Measurements from ENCODE around the gene VEPH1.

The VEPH1 gene

DNA sequence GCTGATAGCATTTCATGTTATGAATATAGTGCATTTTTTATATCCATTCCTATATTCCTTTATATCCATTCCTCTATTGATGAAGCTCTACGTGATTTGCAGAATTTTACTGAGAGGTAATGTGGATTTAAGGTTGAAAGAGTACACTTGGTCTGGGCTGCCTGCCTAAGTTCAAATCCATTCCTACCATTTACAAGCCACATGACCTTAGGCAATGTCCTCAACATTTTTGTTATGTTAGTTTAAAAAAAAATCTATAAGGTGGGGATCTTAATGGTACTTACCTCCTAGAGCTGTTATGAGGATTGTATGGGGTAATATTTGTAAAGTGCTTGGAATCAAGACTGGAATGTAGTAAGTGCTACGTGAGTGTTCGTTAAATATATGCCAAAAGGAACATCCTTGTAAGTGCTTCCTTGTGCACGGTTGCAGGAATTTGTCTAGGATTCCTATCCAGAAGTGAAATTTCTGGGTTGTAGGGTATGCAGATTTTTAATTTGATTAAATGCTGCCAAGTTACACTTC is 11.2 kb upstream of the VEPH1 start:
- no peaks in the 10 kb centered on the region for H3K36me3 ChIP-seq (ENCODE audit: control insufficient read depth, insufficient read depth, low read length)
- TF ChIP-seq, protein P1, sequence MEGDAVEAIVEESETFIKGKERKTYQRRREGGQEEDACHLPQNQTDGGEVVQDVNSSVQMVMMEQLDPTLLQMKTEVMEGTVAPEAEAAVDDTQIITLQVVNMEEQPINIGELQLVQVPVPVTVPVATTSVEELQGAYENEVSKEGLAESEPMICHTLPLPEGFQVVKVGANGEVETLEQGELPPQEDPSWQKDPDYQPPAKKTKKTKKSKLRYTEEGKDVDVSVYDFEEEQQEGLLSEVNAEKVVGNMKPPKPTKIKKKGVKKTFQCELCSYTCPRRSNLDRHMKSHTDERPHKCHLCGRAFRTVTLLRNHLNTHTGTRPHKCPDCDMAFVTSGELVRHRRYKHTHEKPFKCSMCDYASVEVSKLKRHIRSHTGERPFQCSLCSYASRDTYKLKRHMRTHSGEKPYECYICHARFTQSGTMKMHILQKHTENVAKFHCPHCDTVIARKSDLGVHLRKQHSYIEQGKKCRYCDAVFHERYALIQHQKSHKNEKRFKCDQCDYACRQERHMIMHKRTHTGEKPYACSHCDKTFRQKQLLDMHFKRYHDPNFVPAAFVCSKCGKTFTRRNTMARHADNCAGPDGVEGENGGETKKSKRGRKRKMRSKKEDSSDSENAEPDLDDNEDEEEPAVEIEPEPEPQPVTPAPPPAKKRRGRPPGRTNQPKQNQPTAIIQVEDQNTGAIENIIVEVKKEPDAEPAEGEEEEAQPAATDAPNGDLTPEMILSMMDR (IDR thresholded peaks at IDR 0.05; ENCODE audit: insufficient read depth, low read length, poor library complexity, severe bottlenecking) = no peak
- DNase-seq (ENCODE audit: extremely low read depth, insufficient read length) = no peak
- no peaks in the 10 kb centered on the region for H3K27me3 ChIP-seq (replicated peaks; ENCODE audit: control insufficient read depth, insufficient read depth, low read length)
- no peak overlapping the region for H3K4me3 ChIP-seq (replicated peaks; ENCODE audit: low read depth, low read length)

DNA sequence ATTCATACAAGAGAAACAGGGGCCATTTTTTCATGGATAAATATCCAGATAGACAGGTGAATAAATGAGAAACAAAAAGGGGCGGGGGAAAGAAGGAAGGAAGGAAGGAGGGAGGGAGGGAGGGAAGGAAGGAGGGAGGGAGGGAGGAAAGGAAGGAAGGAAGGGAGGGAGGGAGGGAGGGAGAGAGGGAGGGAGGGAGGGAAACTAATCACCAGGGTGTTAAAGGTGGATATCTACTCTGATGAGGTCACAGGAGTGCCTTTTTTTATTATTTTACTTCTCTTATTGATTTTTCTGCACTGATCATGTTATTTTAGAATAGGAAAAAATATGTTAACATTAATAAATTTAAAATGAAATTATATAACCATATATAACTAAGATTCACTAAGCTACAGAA is 10.4 kb upstream of the VEPH1 start:
- TF ChIP-seq, protein P1 (IDR thresholded peaks at IDR 0.05; ENCODE audit: insufficient read depth, low read length, poor library complexity, severe bottlenecking) = no peak
- H3K4me3 ChIP-seq (replicated peaks; ENCODE audit: low read depth, low read length) = no peak overlapping the region
- DNase-seq (ENCODE audit: extremely low read depth, insufficient read length) = no peak
- H3K27me3 ChIP-seq (replicated peaks; ENCODE audit: control insufficient read depth, insufficient read depth, low read length) = no peaks in the 10 kb centered on the region
- H3K36me3 ChIP-seq (ENCODE audit: control insufficient read depth, insufficient read depth, low read length) = no peaks in the 10 kb centered on the region

DNA sequence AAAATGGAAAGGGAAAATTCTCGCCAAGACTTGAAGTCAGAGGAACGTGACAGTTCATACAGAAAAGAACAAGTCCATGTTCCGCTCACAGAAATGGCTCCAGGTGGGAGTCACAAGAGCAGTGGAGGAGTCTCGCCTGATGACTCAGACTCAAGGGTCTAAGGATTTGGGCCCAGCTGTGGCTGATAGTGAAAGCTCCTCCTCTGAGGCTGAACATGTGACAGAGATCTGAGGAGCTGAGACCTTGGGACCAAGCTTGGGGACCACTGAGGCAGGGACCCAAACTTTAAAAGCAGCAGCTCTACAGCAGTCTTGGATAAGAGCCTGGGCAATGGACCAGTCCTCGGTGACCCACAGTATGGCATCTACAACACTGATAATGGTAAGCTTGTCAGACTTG is 9.3 kb upstream of the VEPH1 start:
- H3K36me3 ChIP-seq (ENCODE audit: control insufficient read depth, insufficient read depth, low read length) = no peaks in the 10 kb centered on the region
- H3K27me3 ChIP-seq (replicated peaks; ENCODE audit: control insufficient read depth, insufficient read depth, low read length) = no peaks in the 10 kb centered on the region
- TF ChIP-seq, protein P1 (IDR thresholded peaks at IDR 0.05; ENCODE audit: insufficient read depth, low read length, poor library complexity, severe bottlenecking) = no peak
- H3K4me3 ChIP-seq (replicated peaks; ENCODE audit: low read depth, low read length) = no peak overlapping the region
- no peak for DNase-seq (ENCODE audit: extremely low read depth, insufficient read length)

GRCh38 chr3:157508461-157508860 is 5.2 kb upstream of the VEPH1 start:
- H3K27me3 ChIP-seq (replicated peaks; ENCODE audit: control insufficient read depth, insufficient read depth, low read length) = no peaks in the 10 kb centered on the region
- H3K4me3 ChIP-seq (replicated peaks; ENCODE audit: low read depth, low read length) = no peak overlapping the region
- no peaks in the 10 kb centered on the region for H3K36me3 ChIP-seq (ENCODE audit: control insufficient read depth, insufficient read depth, low read length)
- TF ChIP-seq, protein P1 (IDR thresholded peaks at IDR 0.05; ENCODE audit: insufficient read depth, low read length, poor library complexity, severe bottlenecking) = no peak
- DNase-seq (ENCODE audit: extremely low read depth, insufficient read length) = no peak

- TF ChIP-seq, protein P1 (IDR thresholded peaks at IDR 0.05; ENCODE audit: insufficient read depth, low read length, poor library complexity, severe bottlenecking) = no peak
- no peak for DNase-seq (ENCODE audit: extremely low read depth, insufficient read length)
- no peaks in the 10 kb centered on the region; the same call in 1 of the 2 replicates for H3K27me3 ChIP-seq (replicated peaks; ENCODE audit: control insufficient read depth, insufficient read depth, low read length)
- no peak overlapping the region for H3K4me3 ChIP-seq (replicated peaks; ENCODE audit: low read depth, low read length)
- H3K36me3 ChIP-seq (ENCODE audit: control insufficient read depth, insufficient read depth, low read length) = no peaks in the 10 kb centered on the region
Measured at GRCh38 chr3:157501863-157502262, 1.4 kb downstream of the VEPH1 start.

DNA sequence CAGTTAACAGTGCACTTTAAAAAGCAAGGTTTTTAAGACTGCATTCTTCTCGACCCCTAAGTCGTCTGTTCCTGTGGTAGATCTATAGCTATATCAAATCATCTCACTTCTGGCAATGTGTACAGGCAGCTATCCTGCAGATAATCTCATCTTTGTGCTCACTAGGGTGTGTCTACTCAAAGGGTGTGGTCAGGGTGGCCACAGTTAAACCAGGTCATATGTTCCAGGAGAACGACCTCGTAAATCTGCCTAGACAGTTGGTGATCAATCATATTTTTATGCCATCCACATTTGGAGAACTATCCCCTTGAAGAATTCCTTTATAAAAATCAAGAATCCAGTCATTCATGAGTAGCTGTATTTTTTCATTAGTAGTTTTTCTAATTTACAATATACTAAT is 3.0 kb downstream of the VEPH1 start:
- no peak for DNase-seq (ENCODE audit: extremely low read depth, insufficient read length)
- TF ChIP-seq, protein P1 (IDR thresholded peaks at IDR 0.05; ENCODE audit: insufficient read depth, low read length, poor library complexity, severe bottlenecking) = no peak
- Histone ChIP-seq H3K27me3 (replicated peaks; ENCODE audit: control insufficient read depth, insufficient read depth, low read length) (no peaks in the 10 kb centered on the region; the same call in 1 of the 2 replicates), H3K36me3 (ENCODE audit: control insufficient read depth, insufficient read depth, low read length) (no peaks in the 10 kb centered on the region), H3K4me3 (replicated peaks; ENCODE audit: low read depth, low read length) (no peak overlapping the region)

All from GM06990 (cell line).